Measurements from ENCODE around the gene AADAT. TPM values are rescaled to one million over a fixed set of nuclear protein-coding genes. Genes with fewer than 3 reads are reported as not detected.

AADAT gene
- total RNA-seq, 2 donors from 2014 or later, result 16.2 to 31.2 TPM

- WGBS, result 41% methylated on average over 7 of the region's 7 CpGs
- intact Hi-C loops (cut with DNase I), result no loop called here
- H3K4me1 ChIP-seq (replicated peaks), result no peaks in the 10 kb centered on the region
- TF ChIP-seq POLR2A (IDR thresholded peaks at IDR 0.05) (no peak), CTCF (IDR thresholded peaks at IDR 0.05) (no peak)
- DNase-seq (ENCODE audit: low spot score), result no peak
- H3K36me3 ChIP-seq, result no peaks in the 10 kb centered on the region
- no peak overlapping the region for H3K27ac ChIP-seq
- H3K4me3 ChIP-seq, result no peak overlapping the region
- H3K9me3 ChIP-seq, result no peaks in the 10 kb centered on the region
- H3K27me3 ChIP-seq (replicated peaks; ENCODE audit: insufficient read depth), result no peaks in the 10 kb centered on the region
Observed at GRCh38 chr4:170011921-170012628, 77.7 kb downstream of the AADAT start.

Small RNAs within 50 kb of the gene (small RNA-seq; reads per million reads assigned to genes)
- 0 reads per million in 2 donors for gene APOBEC3AP1

Other genes starting within 250 kb of the AADAT start
- 10 to 100 TPM; 10.0 to 32.2 TPM for gene MFAP3L, start 63.6 kb downstream of the AADAT start, total RNA-seq